Stimulated activated CD4-positive, alpha-beta T cell treated with anti-CD3 and anti-CD28 coated beads, Interleukin-2, amount 100 ng/mL, for 48 hours (primary cell): ENCODE measurements around the gene UBLCP1.
"Not testable (repeated sequence)": the region's sequence is repeated elsewhere in the genome, so short reads cannot be mapped to it uniquely, and the experiment has no call there.

Experiments
- DNase-seq, 2 donors: peaks; one replicate each; pipeline ENCODE4 v3.0.0-alpha.2; 2020

Gene UBLCP1

GRCh38 chr5:159257007-159257406 is 6.1 kb upstream of the UBLCP1 start:
- no peak for DNase-seq

- no peak for DNase-seq
These were observed 5.3 kb upstream of the UBLCP1 start for GRCh38 chr5:159257629-159258283.

- DNase-seq, result no peak
These were observed 4.7 kb upstream of the UBLCP1 start for GRCh38 chr5:159258361-159258760.

- DNase-seq, result not testable (repeated sequence)
These were observed 2.9 kb upstream of the UBLCP1 start for GRCh38 chr5:159260212-159260611.

DNA sequence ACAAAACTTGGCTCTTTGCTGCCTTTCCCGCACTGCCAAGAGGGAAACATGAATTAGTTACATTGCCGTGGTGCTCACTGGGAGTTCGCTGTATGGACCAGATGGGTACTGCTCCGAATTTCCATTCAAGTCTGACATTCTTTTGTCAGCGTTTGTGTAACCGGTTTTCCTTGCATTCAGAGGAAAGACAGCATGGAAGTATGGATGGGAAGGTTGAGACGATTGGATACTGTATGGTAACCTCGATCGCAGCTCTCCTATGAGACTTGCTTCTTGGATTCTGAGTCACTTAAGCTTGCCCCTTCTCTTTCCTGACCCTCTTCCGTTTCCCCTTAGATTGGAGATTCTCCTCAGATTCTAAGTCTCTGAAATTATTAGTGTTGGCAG is 625 bp upstream of the UBLCP1 start:
- no peak for DNase-seq

DNA sequence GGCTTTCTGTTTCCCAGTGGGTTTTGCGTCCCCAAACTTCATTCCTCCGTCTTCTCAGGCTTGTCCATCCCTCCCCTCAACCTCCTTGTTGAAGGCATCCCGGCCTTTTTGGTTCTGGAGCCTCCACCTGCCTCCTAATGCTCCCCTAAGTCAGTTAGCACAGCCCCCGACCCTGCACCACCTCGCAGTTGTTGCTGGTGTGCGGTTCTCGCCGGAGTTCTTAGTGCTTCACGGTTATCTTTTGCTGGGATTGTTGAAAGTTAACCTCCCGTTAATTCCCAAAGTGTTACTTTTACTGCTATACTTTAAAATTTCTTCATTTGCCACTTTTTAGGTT is 447 bp downstream of the UBLCP1 start:
- DNase-seq, result peak in 1 of 2 donors; percentile 18

- DNase-seq, result not testable (repeated sequence)
These were observed 3.7 kb downstream of the UBLCP1 start for GRCh38 chr5:159266764-159267163.

DNA sequence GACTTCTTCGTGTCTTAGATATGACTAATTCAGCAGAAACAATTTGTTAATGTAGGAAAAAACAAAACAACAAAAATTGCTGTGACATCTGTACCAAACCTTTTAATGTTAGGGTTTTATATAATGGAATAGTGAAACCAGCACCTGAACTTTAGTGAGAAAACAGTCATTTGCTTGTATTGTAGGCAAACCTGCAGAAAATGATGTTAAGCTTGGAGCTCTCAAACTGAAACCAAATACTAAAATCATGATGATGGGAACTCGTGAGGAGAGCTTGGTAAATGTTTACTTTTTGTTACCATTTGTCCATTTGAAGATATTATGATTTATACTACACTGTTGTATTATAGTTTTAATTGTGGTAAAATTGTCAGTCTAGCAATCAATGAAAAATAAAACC is 6.6 kb downstream of the UBLCP1 start:
- no peak for DNase-seq

DNA sequence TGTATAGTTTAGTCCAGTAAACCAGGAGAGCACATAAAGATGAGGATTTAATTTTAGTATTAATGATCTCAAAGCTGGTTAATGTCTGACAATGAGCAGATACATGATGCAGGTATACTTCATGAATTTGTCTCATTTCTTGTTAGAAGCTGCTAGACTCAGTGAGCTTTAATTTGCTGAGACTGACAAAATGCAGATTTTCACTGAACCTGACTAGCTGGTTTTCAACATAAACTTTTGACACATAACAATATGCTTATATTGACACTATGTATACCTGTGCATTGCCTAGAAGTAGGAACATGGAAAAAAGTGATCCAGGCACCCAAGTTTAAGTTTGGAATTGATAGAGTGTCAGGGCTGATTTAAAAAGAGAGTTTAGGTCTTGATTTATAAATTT is 10.8 kb downstream of the UBLCP1 start:
- DNase-seq, result no peak

DNA sequence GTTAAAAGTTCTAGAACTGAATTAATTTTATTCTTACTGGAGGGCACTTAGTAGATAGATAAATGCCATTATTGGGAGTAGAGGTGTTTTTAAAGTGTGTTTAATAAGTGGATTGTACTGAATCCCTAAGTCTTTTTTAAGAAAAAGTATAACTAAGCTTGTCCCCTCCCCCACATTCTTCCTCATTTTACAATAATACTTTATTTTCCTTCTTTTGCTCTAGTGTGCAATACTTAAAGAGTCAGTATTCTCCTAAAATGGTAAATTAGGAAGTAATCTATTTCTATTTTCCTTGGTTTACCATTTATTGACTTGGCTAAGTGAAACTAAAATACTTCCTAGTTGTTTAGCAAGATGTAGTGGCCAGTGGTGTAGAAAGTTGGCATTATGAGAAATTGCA is 11.6 kb downstream of the UBLCP1 start:
- DNase-seq, result no peak

GRCh38 chr5:159286420-159287035 is 23.4 kb downstream of the UBLCP1 start:
- peak in 1 of 2 donors; percentile 5 for DNase-seq

GRCh38 chr5:159290741-159291140 is 27.7 kb downstream of the UBLCP1 start:
- DNase-seq, result no peak

GRCh38 chr5:159294921-159295320 is 31.8 kb downstream of the UBLCP1 start:
- no peak for DNase-seq

GRCh38 chr5:159297300-159297699 is 34.2 kb downstream of the UBLCP1 start:
- not testable (repeated sequence) for DNase-seq

DNA sequence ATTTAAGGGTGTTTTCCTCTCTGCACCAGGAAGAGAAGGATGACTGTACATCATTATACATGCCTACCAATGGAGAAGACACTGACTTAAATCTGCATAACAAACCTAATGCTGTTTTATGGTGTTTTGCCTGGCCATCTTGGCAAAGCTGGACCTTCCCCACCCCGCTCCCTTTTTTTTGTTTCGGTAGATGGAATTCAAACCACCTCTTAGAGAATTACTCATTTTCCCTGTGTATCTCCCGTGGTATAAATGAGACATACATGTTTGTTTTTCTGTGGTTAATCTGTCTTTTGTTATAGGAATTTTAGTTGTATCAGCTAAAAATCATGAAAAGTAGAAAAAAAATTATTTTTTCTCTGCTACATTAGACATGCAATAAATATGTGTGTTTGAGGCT is 38.4 kb downstream of the UBLCP1 start:
- no peak for DNase-seq

GRCh38 chr5:159301929-159302860 is 39.1 kb downstream of the UBLCP1 start:
- DNase-seq, result not testable (repeated sequence)

- DNase-seq, result no peak
These were observed 40.2 kb downstream of the UBLCP1 start for GRCh38 chr5:159303286-159303685.

GRCh38 chr5:159304961-159305595 is 42.0 kb downstream of the UBLCP1 start:
- no peak for DNase-seq

- no peak for DNase-seq
These were observed 46.8 kb downstream of the UBLCP1 start for GRCh38 chr5:159309689-159310433.

DNA sequence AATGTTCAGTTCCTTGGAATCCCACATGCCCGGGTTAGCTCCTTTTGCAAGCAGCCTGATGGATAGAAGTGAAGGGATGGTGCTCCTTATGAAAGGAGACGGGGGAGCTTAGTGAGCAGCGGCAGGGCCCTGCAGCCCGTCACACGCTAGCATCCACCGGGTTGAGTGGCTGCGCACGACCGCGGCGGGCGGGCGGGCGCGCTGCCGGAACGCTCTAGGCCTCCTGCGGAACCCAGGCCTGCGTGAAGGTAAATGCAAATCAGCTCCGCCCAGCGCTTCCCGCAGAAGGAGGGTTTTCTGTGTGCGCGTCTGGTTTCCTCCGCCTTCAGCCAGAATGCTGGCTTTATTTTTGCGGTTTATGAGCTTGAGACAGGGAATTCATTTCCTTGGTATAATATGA is 47.4 kb downstream of the UBLCP1 start:
- DNase-seq, result peak in 1 of 2 donors; percentile 30

- DNase-seq, result no peak
These were observed 48.0 kb downstream of the UBLCP1 start for GRCh38 chr5:159311063-159311462.

DNA sequence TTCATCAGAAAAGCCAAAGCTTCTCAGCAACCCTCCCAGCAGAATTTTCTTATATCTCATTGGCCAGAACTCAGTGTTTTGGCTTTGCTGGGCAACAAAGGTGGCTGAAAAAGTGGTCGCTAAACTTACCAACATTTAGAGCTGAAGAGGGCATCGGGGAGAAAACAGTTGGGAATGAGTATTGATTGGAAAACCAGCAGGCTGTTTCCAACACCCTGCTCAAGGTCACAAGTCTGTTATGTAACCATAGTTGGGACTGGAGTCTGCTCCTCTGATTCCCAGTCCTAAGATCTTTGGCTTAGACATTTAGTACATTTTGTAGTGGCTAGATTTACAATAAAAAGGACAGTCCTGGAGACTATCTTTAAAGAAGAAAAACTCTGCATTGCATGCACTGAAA is 50.1 kb downstream of the UBLCP1 start:
- DNase-seq, result no peak
